PC-9 (cell line): ENCODE measurements around the gene ZC3H12A. TPM values are rescaled to one million over a fixed set of nuclear protein-coding genes. Genes with fewer than 3 reads are reported as not detected.
"Not testable (repeated sequence)": the region's sequence is repeated elsewhere in the genome, so short reads cannot be mapped to it uniquely, and the experiment has no call there.

Experiments
- BruUV-seq: library from RNA; stranded (reverse); fragments of 400-500 nt; replicated peaks from 2 replicates; lab custom pipeline; 2021; lab: Mats Ljungman, UMichigan
- CTCF ChIA-PET: fragments of 300-600 bp; sonication (Branson Sonifier 250); formaldehyde crosslinking; loops from one replicate; lab custom pipeline; 2022; ENCODE audit warnings: antibody characterized with exemption; lab: Charles Lee
- POLR2A ChIA-PET: fragments of 300-600 bp; sonication (Branson Sonifier 250); formaldehyde crosslinking; loops from one replicate; lab custom pipeline; 2022; ENCODE audit warnings: antibody characterized with exemption; ENCODE audit not compliant: unreplicated experiment; lab: Charles Lee
- DNase-seq, 2 experiments: peaks; one replicate each; pipeline versions ENCODE4 v3.0.0 to v3.0.0-alpha.2; 2015 to 2022; ENCODE audit warnings: mixed read lengths in 1 of 2
- H2AFZ ChIP-seq: fragments of 200-600 bp; sonication (generic); 2 replicates; pipeline ENCODE4 v1.8.1; 2017; ENCODE audit warnings: antibody characterized with exemption
- H3F3A ChIP-seq: fragments of 200-600 bp; sonication (generic); 2 replicates; pipeline ENCODE4 v1.8.1; 2017; ENCODE audit warnings: antibody characterized with exemption, mild to moderate bottlenecking, low read depth; ENCODE audit not compliant: insufficient read depth
- H3K27ac ChIP-seq: fragments of 200-600 bp; sonication (generic); 2 replicates; pipeline ENCODE4 v1.6.1; 2016; ENCODE audit warnings: mixed run types
- H3K27me3 ChIP-seq: fragments of 200-600 bp; sonication (generic); 2 replicates; pipeline ENCODE4 v1.6.1; 2016; ENCODE audit warnings: low read depth, mixed run types; ENCODE audit not compliant: insufficient read depth
- H3K36me3 ChIP-seq: fragments of 200-600 bp; sonication (generic); 2 replicates; pipeline ENCODE4 v1.6.1; 2016; ENCODE audit warnings: low read depth, mixed run types
- H3K4me1 ChIP-seq: fragments of 200-600 bp; sonication (generic); replicated peaks from 2 replicates; pipeline ENCODE4 v1.6.1; 2016; ENCODE audit warnings: mixed run types; ENCODE audit not compliant: insufficient read depth
- H3K4me2 ChIP-seq: fragments of 200-600 bp; sonication (generic); 2 replicates; pipeline ENCODE4 v1.6.1; 2017; ENCODE audit warnings: mixed run types
- H3K4me3 ChIP-seq: fragments of 200-600 bp; sonication (generic); 2 replicates; pipeline ENCODE4 v1.6.1; 2016; ENCODE audit warnings: mixed run types
- H3K79me2 ChIP-seq: fragments of 200-600 bp; sonication (generic); 2 replicates; pipeline ENCODE4 v1.6.1; 2017; ENCODE audit warnings: low read depth, mixed run types
- H3K9me2 ChIP-seq: fragments of 200-600 bp; sonication (generic); 2 replicates; pipeline ENCODE4 v1.8.1; 2017; ENCODE audit warnings: mild to moderate bottlenecking; ENCODE audit not compliant: insufficient read depth
- H3K9me3 ChIP-seq: fragments of 200-600 bp; sonication (generic); 2 replicates; pipeline ENCODE4 v1.8.1; 2016; ENCODE audit warnings: low read depth; ENCODE audit not compliant: insufficient read depth
- H4K20me1 ChIP-seq: fragments of 200-600 bp; sonication (generic); 2 replicates; pipeline ENCODE4 v1.8.1; 2017; ENCODE audit not compliant: insufficient read depth
- EZH2 ChIP-seq: fragments of 200-600 bp; sonication (generic); IDR thresholded peaks from 2 replicates; pipeline ENCODE4 v1.8.0; 2017; ENCODE audit warnings: antibody characterized with exemption, low read depth
- intact Hi-C: fragments of 100-400 bp; cut with micrococcal nuclease; formaldehyde crosslinking; loops from one replicate; pipeline ENCODE4 v1.10.0; 2022; ENCODE audit not compliant: unreplicated experiment
- total RNA-seq: library from RNA; stranded (reverse); gene quantifications from 2 replicates; pipeline ENCODE4 v1.2.3, GENCODE V29; 2021
- TF ChIP-seq, protein P1 (sequence below): fragments of 200-600 bp; sonication (generic); conservative IDR thresholded peaks from 2 replicates; pipeline ENCODE4 v1.6.1; 2017; ENCODE audit warnings: mixed run types, antibody characterized with exemption, mild to moderate bottlenecking, moderate library complexity

ZC3H12A gene
- total RNA-seq, 1 experiment from 2014 or later: 18.7 TPM

DNA sequence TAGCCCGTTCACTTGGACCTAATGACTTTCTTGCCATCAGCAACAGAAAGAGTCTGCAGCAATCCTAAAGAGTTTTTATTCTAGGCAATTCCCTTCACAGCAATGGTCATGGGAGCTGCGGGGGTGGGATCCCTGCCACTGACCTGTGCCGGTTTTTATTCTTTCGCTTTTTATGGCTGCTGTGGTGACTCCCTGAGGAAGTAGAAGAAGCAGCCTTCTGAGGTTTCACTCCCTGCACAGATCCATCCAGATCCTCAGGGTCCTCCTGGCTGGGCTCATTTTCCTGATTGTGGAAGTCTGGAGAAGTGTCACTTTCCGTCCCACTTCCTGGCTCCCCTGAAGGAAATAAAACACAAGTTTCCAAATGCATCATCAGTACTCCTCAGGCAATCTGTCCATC lies 27.3 kb downstream of the ZC3H12A start:
- H3K27me3 ChIP-seq: no peaks in the 10 kb centered on the region
- peaks cover 11% of the 10 kb centered on the region; the same call in 1 of the 2 replicates for H3F3A ChIP-seq
- H2AFZ ChIP-seq: no peak overlapping the region
- peaks cover 27% of the 10 kb centered on the region for H3K36me3 ChIP-seq
- no peak overlapping the region for H3K4me2 ChIP-seq
- H3K9me3 ChIP-seq: no peaks in the 10 kb centered on the region; the same call in 1 of the 2 replicates
- no peaks in the 10 kb centered on the region for H4K20me1 ChIP-seq
- H3K4me1 ChIP-seq: peaks cover 16% of the 10 kb centered on the region
- H3K27ac ChIP-seq: no peak overlapping the region
- H3K9me2 ChIP-seq: no peaks in the 10 kb centered on the region
- CTCF ChIA-PET: no interaction called here
- no peak for DNase-seq
- H3K4me3 ChIP-seq: no peak overlapping the region
- H3K79me2 ChIP-seq: no peaks in the 10 kb centered on the region
- TF ChIP-seq, protein P1, sequence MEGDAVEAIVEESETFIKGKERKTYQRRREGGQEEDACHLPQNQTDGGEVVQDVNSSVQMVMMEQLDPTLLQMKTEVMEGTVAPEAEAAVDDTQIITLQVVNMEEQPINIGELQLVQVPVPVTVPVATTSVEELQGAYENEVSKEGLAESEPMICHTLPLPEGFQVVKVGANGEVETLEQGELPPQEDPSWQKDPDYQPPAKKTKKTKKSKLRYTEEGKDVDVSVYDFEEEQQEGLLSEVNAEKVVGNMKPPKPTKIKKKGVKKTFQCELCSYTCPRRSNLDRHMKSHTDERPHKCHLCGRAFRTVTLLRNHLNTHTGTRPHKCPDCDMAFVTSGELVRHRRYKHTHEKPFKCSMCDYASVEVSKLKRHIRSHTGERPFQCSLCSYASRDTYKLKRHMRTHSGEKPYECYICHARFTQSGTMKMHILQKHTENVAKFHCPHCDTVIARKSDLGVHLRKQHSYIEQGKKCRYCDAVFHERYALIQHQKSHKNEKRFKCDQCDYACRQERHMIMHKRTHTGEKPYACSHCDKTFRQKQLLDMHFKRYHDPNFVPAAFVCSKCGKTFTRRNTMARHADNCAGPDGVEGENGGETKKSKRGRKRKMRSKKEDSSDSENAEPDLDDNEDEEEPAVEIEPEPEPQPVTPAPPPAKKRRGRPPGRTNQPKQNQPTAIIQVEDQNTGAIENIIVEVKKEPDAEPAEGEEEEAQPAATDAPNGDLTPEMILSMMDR: no peak
- no peak for TF ChIP-seq EZH2
- POLR2A ChIA-PET: no interaction called here
- no TSS peak for BruUV-seq
- intact Hi-C loops: no loop called here

DNA sequence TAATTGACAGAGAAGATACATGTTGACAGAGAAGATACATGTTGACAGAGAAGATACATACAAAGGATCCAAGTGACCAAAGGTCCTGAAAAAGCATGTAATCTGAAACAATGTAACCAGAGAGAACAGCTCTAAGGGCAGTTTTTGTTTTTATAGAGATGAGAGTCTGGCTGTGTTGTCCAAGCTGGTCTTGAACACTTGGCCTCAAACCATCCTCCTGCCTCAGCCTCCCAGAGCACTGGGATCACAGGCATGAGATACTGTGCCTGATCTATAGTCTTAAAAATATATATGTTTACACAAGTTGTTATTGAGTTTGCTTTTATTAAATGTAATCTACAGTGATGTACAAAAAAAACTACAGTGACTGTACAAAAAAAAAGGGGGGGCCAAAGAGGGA lies 27.7 kb downstream of the ZC3H12A start:
- H3K9me3 ChIP-seq: no peaks in the 10 kb centered on the region; the same call in 1 of the 2 replicates
- H3F3A ChIP-seq: peaks cover 6% of the 10 kb centered on the region; the same call in 1 of the 2 replicates
- no peaks in the 10 kb centered on the region for H4K20me1 ChIP-seq
- no peaks in the 10 kb centered on the region for H3K9me2 ChIP-seq
- no peak overlapping the region for H3K4me2 ChIP-seq
- ChIA-PET CTCF (no interaction called here), POLR2A (no interaction called here)
- H3K27ac ChIP-seq: no peak overlapping the region
- no peak for DNase-seq
- H2AFZ ChIP-seq: no peak overlapping the region
- H3K4me1 ChIP-seq: peaks cover 12% of the 10 kb centered on the region; the same call in 1 of the 2 replicates
- no peaks in the 10 kb centered on the region for H3K79me2 ChIP-seq
- intact Hi-C loops: no loop called here
- peaks cover 27% of the 10 kb centered on the region for H3K36me3 ChIP-seq
- no peak overlapping the region for H3K4me3 ChIP-seq
- H3K27me3 ChIP-seq: no peaks in the 10 kb centered on the region
- TF ChIP-seq, protein P1: no peak
- TF ChIP-seq EZH2: no peak
- no TSS peak for BruUV-seq

DNA sequence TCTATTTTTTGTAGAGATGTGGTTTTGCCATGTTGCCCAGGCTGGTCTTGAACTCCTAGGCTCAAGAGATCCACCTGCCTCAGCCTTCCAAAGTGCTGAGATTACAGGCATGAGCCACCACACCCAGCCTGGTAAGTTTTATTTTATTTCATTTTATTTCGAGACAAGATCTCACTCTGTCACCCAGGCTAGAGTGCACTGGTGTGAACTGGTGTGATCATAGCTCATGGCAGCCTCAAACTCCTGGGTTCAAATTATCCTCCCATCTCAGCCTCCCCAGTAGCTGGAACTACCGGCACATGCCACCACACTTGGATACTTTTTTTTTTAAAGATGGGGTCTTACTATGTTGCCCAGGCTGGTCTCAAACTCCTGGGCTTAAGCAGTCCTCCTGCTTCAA lies 28.4 kb downstream of the ZC3H12A start:
- H4K20me1 ChIP-seq, intact Hi-C loops, H3K4me2 ChIP-seq, DNase-seq, H3K4me3 ChIP-seq, BruUV-seq, H3F3A ChIP-seq, H3K27me3 ChIP-seq, H3K9me2 ChIP-seq, H3K79me2 ChIP-seq, H3K27ac ChIP-seq, POLR2A ChIA-PET, H3K4me1 ChIP-seq, H2AFZ ChIP-seq, H3K9me3 ChIP-seq: not testable (repeated sequence)
- CTCF ChIA-PET: interaction anchor here (0.5 kb wide), 1 partner anchor 357 kb away, joined by 3 read pairs; no protein-coding TSS in a partner anchor
- peaks cover 28% of the 10 kb centered on the region for H3K36me3 ChIP-seq

DNA sequence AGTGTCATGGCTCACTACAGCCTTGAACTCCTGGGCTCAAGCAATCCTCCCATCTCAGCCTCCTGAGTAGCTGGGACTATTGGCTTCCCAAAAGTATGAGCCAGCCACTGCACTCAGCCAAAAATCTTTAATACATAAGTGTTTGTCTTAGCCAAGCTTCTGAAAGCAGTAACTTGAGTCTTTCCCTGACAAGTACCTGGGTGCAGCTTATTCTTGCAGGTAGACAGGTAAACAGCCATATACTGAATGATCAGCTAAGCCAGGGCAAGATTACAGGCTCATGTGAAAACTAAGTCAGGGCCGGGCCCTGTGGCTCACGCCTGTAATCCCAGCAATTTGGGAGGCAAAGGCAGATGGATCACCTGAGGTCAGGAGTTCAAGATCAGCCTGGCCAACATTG lies 32.4 kb downstream of the ZC3H12A start:
- ChIA-PET CTCF (no interaction called here), POLR2A (no interaction called here)
- no TSS peak for BruUV-seq
- H3K79me2 ChIP-seq: 0 out of 2 replicates have a peak, but pooled peaks cover 2% of the 10 kb centered on the region
- no peak overlapping the region for H3K4me2 ChIP-seq
- no peaks in the 10 kb centered on the region; the same call in 1 of the 2 replicates for H3K9me3 ChIP-seq
- DNase-seq: no peak
- no peak overlapping the region for H3K4me3 ChIP-seq
- no peaks in the 10 kb centered on the region; the same call in 1 of the 2 replicates for H3F3A ChIP-seq
- peaks cover 22% of the 10 kb centered on the region; the same call in 1 of the 2 replicates for H3K36me3 ChIP-seq
- no peak overlapping the region for H3K27ac ChIP-seq
- intact Hi-C loops: no loop called here
- no peaks in the 10 kb centered on the region for H3K9me2 ChIP-seq
- H3K4me1 ChIP-seq: no peaks in the 10 kb centered on the region
- H2AFZ ChIP-seq: no peak overlapping the region
- no peak for TF ChIP-seq EZH2
- TF ChIP-seq, protein P1: no peak
- H3K27me3 ChIP-seq: no peaks in the 10 kb centered on the region
- H4K20me1 ChIP-seq: no peaks in the 10 kb centered on the region
